IMR-90 (cell line): Measurements from ENCODE around the gene UGT1A3.

Source experiments
- BHLHE40 ChIP-seq: fragments of 150-350 bp; IDR thresholded peaks from 2 replicates; pipeline ENCODE4 v1.6.1; 2016; ENCODE audit warnings: mild to moderate bottlenecking, low read depth, low read length
- CHD1 ChIP-seq: IDR thresholded peaks from 2 replicates; pipeline ENCODE4 v1.6.1; 2012; ENCODE audit warnings: low read depth, low read length, improper control_type of control experiment
- CTCF ChIP-seq: conservative IDR thresholded peaks from 2 replicates; pipeline ENCODE4 v1.5.1; 2012; ENCODE audit warnings: mild to moderate bottlenecking, low read depth, low read length, improper control_type of control experiment
- MXI1 ChIP-seq: IDR thresholded peaks from 2 replicates; pipeline ENCODE4 v1.6.1; 2012; ENCODE audit warnings: low read depth, mild to moderate bottlenecking, low read length, moderate library complexity, borderline replicate concordance
- POLR2A ChIP-seq: IDR thresholded peaks from 2 replicates; pipeline ENCODE4 v1.6.1; 2012; ENCODE audit warnings: mild to moderate bottlenecking, low read depth, low read length
- RAD21 ChIP-seq: IDR thresholded peaks from 2 replicates; pipeline ENCODE4 v1.6.1; 2012; ENCODE audit warnings: low read length, improper control_type of control experiment
- RFX5 ChIP-seq: IDR thresholded peaks from 2 replicates; pipeline ENCODE4 v1.8.0; 2012; ENCODE audit warnings: low read depth, mild to moderate bottlenecking, low read length, moderate library complexity
- SMC3 ChIP-seq: fragments of 150-350 bp; IDR thresholded peaks from 2 replicates; pipeline ENCODE4 v1.6.1; 2016; ENCODE audit warnings: low read depth, mild to moderate bottlenecking, antibody characterized with exemption, low read length, moderate library complexity
- USF2 ChIP-seq: fragments of 150-350 bp; IDR thresholded peaks from 2 replicates; pipeline ENCODE4 v1.6.1; 2017; ENCODE audit warnings: mild to moderate bottlenecking, antibody characterized with exemption, low read length, low read depth

- no peak for TF ChIP-seq CTCF
- no peak for TF ChIP-seq RFX5
- TF ChIP-seq RAD21, result no peak
- TF ChIP-seq POLR2A, result no peak
- no peak for TF ChIP-seq MXI1
- TF ChIP-seq SMC3, result no peak
- TF ChIP-seq USF2, result no peak
- TF ChIP-seq BHLHE40, result no peak
- TF ChIP-seq CHD1, result no peak
Measured at GRCh38 chr2:233791151-233791882, 62.5 kb downstream of the UGT1A3 start.
